ENCODE measurements around the gene DPP10. TPM values are rescaled to one million over a fixed set of nuclear protein-coding genes. Genes with fewer than 3 reads are reported as not detected.

Gene DPP10
- total RNA-seq, 2 donors from 2014 or later = 3.1 to 11.2 TPM

GRCh38 chr2:114496959-114497358, 54.5 kb downstream of the DPP10 start:
- DNase-seq = no peak
- H3K4me3 ChIP-seq = no peak overlapping the region
- no peaks in the 10 kb centered on the region for H3K4me1 ChIP-seq
- no peak overlapping the region for H3K27ac ChIP-seq
- TF ChIP-seq CTCF (IDR thresholded peaks at IDR 0.05) = no peak
- TF ChIP-seq POLR2A (IDR thresholded peaks at IDR 0.05) = no peak
- no peaks in the 10 kb centered on the region for H3K36me3 ChIP-seq (replicated peaks in 1 of 2; ENCODE audit: insufficient read depth in 1 of 2, low read depth in 2 of 2)
- intact Hi-C loops (cut with DNase I) = no loop called here
- ATAC-seq = no peak
- H3K27me3 ChIP-seq = no peaks in the 10 kb centered on the region
- WGBS, 2 donors = 74 to 76% methylated on average over 12 of the region's 12 CpGs
- no peaks in the 10 kb centered on the region for H3K9me3 ChIP-seq

GRCh38 chr2:114499101-114499500, 56.7 kb downstream of the DPP10 start:
- Histone ChIP-seq H3K36me3 (replicated peaks in 1 of 2; ENCODE audit: insufficient read depth in 1 of 2, low read depth in 2 of 2) (no peaks in the 10 kb centered on the region), H3K27ac (no peak overlapping the region), H3K4me3 (no peak overlapping the region), H3K27me3 (no peaks in the 10 kb centered on the region), H3K9me3 (no peaks in the 10 kb centered on the region), H3K4me1 (no peaks in the 10 kb centered on the region)
- ATAC-seq (no peak), DNase-seq (no peak)
- intact Hi-C loops (cut with DNase I) = no loop called here
- TF ChIP-seq POLR2A (IDR thresholded peaks at IDR 0.05) (no peak), CTCF (IDR thresholded peaks at IDR 0.05) (no peak)
- WGBS, 2 donors = 77 to 79% methylated on average over 4 of the region's 4 CpGs

- no peaks in the 10 kb centered on the region for H3K4me1 ChIP-seq
- no peaks in the 10 kb centered on the region for H3K27me3 ChIP-seq
- intact Hi-C loops (cut with DNase I) = no loop called here
- TF ChIP-seq CTCF (IDR thresholded peaks at IDR 0.05) (no peak), POLR2A (IDR thresholded peaks at IDR 0.05) (no peak)
- no peaks in the 10 kb centered on the region for H3K36me3 ChIP-seq (replicated peaks in 1 of 2; ENCODE audit: insufficient read depth in 1 of 2, low read depth in 2 of 2)
- no peak overlapping the region for H3K4me3 ChIP-seq
- DNase-seq (no peak), ATAC-seq (no peak)
- H3K27ac ChIP-seq = no peak overlapping the region
- H3K9me3 ChIP-seq = no peaks in the 10 kb centered on the region
Observed at GRCh38 chr2:114507744-114508143, 65.3 kb downstream of the DPP10 start.

GRCh38 chr2:114515882-114516281, 73.4 kb downstream of the DPP10 start:
- no peak for TF ChIP-seq POLR2A (IDR thresholded peaks at IDR 0.05)
- TF ChIP-seq CTCF (IDR thresholded peaks at IDR 0.05) = no peak
- DNase-seq (no peak), ATAC-seq (no peak)
- H3K4me3 ChIP-seq = no peak overlapping the region
- peaks cover 15% of the 10 kb centered on the region for H3K4me1 ChIP-seq
- 92 to 97% methylated on average over 3 of the region's 3 CpGs for WGBS, 2 donors
- H3K27ac ChIP-seq = no peak overlapping the region
- H3K36me3 ChIP-seq (replicated peaks in 1 of 2; ENCODE audit: insufficient read depth in 1 of 2, low read depth in 2 of 2) = no peaks in the 10 kb centered on the region
- intact Hi-C loops (cut with DNase I) = no loop called here
- H3K9me3 ChIP-seq = no peaks in the 10 kb centered on the region
- no peaks in the 10 kb centered on the region for H3K27me3 ChIP-seq

GRCh38 chr2:114517580-114517979, 75.1 kb downstream of the DPP10 start:
- 45 to 64% methylated on average over 5 of the region's 5 CpGs for WGBS, 2 donors
- intact Hi-C loops (cut with DNase I) = no loop called here
- ATAC-seq = peak; percentile 71
- Histone ChIP-seq H3K9me3 (no peaks in the 10 kb centered on the region), H3K27me3 (no peaks in the 10 kb centered on the region), H3K27ac (no peak overlapping the region), H3K36me3 (replicated peaks in 1 of 2; ENCODE audit: insufficient read depth in 1 of 2, low read depth in 2 of 2) (no peaks in the 10 kb centered on the region), H3K4me3 (no peak overlapping the region), H3K4me1 (peaks cover 15% of the 10 kb centered on the region)
- no peak for TF ChIP-seq CTCF (IDR thresholded peaks at IDR 0.05)
- no peak for TF ChIP-seq POLR2A (IDR thresholded peaks at IDR 0.05)
- peak in 3 of 4 donors; percentile 16 to 27 (median 25) for DNase-seq

Data from body of pancreas (tissue), 4 donors.